Cardiac fibroblast (primary cell): ENCODE results near the gene PIK3R5.

Experiments used
- DNase-seq, 2 donors: peaks; one replicate each; pipeline versions ENCODE4 v3.0.0 to v3.0.0-alpha.2; 2010; ENCODE audit warnings: low read depth in 2 of 2
- H3K4me3 ChIP-seq, 2 donors: replicated peaks in 1 of 2; 1 replicate in 1 of 2; 2 replicates in 1 of 2; pipeline ENCODE4 v1.5.1; 2011; ENCODE audit warnings: low read depth in 2 of 2, low read length in 2 of 2, mild to moderate bottlenecking in 2 of 2, moderate library complexity in 1 of 2
- TF ChIP-seq, protein P1 (sequence below): IDR thresholded peaks from one replicate; pipeline ENCODE4 v1.5.1; 2011; ENCODE audit warnings: low read depth, mild to moderate bottlenecking, low read length, inconsistent platforms

Gene PIK3R5

DNA sequence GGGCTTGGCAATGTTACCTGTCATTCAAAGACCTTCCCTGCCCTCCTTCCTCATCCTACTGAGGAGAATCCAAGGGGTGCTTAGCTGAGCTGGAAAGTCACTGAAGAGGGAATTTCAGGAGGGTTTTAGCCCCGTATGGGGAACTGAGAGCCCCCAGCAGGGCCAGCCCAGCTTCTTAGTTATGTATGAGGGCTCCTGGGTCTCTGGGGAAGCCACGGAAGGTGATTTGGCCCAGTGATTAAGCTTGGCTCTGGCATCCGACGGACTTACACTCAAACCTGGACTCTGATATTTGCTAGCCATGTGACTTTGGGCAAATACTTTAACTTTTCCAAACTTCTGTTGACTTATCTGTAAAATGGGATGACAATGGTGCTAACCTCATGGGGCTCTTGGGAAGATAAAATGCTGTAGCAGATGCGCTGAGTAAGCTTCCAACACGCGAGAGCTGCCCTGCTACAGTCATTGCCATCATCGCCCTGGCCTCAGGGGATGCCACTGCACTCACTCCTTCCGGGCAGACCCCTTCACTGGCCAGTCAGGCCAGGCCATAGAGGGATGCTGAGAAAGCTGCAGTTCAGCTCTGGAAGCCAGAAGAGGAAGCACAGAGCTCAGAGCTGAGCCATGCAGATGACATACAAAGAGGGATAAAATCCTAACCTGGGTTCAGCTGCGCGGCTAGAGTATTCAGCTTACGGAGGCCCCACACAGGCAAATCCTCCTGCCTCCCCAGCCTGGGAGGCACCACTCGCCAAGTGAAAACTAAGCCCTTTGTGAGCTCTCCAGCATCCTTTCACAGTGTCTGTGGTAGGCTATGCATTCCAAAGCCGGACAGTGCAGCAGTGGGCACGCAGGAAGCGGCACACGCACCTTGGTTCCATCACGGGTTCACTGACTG lies 53.2 kb downstream of the PIK3R5 start:
- TF ChIP-seq, protein P1, sequence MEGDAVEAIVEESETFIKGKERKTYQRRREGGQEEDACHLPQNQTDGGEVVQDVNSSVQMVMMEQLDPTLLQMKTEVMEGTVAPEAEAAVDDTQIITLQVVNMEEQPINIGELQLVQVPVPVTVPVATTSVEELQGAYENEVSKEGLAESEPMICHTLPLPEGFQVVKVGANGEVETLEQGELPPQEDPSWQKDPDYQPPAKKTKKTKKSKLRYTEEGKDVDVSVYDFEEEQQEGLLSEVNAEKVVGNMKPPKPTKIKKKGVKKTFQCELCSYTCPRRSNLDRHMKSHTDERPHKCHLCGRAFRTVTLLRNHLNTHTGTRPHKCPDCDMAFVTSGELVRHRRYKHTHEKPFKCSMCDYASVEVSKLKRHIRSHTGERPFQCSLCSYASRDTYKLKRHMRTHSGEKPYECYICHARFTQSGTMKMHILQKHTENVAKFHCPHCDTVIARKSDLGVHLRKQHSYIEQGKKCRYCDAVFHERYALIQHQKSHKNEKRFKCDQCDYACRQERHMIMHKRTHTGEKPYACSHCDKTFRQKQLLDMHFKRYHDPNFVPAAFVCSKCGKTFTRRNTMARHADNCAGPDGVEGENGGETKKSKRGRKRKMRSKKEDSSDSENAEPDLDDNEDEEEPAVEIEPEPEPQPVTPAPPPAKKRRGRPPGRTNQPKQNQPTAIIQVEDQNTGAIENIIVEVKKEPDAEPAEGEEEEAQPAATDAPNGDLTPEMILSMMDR, result no peak
- DNase-seq, result no peak
- no peak overlapping the region for H3K4me3 ChIP-seq

DNA sequence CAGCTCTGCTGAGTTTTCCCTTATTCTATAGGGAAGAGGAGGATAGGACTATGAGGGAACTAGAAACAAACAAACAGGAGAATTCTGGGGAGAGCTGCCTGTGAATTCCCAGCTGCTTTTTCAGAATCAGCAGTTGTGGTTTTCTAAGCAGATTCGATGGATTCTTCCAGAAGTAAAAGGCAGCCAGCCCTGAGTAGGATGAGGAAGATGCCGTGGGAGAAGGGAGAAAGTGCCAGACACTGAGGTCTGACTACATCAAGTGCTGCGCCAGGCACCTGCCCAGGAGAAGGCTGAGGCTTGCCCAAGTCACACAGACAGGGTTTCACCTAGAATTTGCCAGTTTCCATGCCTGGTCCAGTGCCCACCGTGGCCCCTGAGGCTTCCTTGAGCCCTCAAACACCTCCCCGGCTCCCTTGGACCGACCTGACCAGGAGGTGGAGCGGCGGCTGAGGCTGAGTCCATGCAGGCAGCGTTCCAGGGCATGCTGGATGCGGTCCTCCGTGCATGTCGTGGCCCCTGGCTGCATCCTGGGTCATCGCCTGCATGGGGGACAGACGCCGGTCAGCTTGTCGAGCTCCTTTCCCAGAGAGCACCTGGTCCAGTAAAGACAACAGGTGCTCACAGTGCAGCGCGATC lies 54.4 kb downstream of the PIK3R5 start:
- no peak for DNase-seq
- no peak overlapping the region for H3K4me3 ChIP-seq
- TF ChIP-seq, protein P1, result no peak

DNA sequence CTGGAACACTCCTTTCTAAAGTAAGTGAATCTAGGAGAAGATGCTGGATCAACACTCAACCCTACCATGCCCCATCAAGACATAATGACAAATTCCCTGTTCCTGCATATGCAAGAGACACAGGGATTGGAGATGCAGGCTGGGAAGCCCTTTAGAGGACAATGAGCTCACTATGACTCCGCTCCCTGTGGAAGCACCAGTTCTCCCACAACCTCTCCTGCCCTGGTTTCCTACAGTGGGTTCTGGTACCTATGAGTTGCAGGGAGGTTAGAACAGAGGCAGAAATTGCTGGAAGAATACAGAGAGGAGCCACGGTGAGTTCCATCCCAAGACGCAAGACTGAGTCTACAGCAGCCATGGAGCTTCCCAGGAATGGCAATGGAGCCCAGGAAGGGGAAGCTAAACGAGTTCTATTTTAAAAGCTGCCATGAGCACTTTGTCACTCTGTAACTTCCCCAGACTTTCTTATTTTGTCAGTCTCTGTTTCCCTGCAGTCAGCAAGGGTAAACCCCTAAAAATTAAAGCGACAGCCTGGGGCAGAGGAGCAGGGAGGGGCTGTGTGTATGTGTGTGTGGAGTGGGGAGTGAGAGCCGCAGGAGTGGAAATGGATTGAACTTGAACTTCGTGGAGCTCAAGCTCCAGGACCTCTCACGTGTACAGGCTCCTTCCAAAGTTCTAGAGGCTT lies 55.8 kb downstream of the PIK3R5 start:
- DNase-seq, result no peak
- H3K4me3 ChIP-seq, result no peak overlapping the region
- TF ChIP-seq, protein P1, result no peak

DNA sequence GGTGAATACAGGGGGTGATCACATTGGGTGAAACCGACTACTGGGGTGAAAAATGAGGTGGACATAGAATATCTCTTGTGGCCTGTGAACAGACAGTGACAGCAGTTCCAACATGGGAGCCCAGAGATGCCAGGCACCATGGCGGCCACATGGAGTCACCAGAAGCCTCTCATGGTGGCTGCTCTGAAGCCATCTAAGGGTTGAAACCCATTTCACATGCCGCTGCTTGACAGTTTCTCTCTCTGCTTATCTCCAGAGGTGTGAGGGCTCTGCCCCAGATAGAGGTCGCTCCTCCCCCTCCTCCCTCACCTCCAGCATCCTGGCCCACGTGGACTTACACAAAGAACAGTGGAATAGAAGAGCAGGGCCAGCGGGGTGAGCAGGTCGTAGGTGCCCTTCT lies 60.2 kb downstream of the PIK3R5 start:
- TF ChIP-seq, protein P1, result no peak
- no peak overlapping the region for H3K4me3 ChIP-seq
- no peak for DNase-seq

DNA sequence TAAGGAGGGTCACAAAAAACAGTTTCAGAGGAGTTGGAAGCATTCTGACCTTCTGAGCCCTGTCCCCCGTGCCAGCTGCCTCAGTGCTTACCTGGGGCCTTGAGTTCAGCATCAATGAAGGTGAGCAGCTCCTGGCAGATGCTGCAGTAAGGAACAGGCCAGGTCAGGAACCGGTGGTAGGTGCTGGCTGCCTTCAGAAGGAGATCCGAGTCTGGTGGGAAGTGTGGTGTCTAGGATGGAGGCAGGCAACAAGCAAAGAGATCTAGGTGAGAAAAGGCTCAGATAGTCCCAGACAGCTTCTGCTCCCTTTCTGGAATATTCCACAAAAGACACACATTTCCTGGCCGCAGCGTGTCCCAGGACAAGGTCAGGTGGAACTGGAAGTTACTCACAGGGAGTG lies 60.8 kb downstream of the PIK3R5 start:
- TF ChIP-seq, protein P1, result no peak
- no peak overlapping the region for H3K4me3 ChIP-seq
- no peak for DNase-seq

DNA sequence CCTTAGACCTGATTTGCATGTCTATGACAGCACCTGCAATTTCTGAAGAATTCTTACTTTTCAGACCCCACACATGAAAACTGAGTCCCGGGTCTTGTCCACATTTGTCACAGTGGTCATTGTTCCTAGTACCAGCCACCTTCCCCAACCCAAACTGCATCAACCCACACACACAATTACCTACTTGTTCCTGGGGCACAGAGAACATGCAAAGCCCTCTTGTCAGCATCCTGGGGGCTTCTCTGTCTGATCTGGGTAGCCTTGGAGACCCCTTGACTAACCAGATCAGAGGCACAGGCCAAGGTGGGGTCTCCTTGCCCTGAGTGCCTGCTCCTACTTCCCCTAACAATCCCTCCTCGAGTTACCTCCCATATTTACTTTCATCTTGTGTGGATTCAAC lies 61.3 kb downstream of the PIK3R5 start:
- TF ChIP-seq, protein P1, result no peak
- H3K4me3 ChIP-seq, result no peak overlapping the region

More for the DNA sequence above, 61.3 kb downstream of the PIK3R5 start:
- DNase-seq, result no peak
